Measurements from ENCODE around the gene SMAD6. TPM values are rescaled to one million over a fixed set of nuclear protein-coding genes. Genes with fewer than 3 reads are reported as not detected.
"Not testable (repeated sequence)": the region's sequence is repeated elsewhere in the genome, so short reads cannot be mapped to it uniquely, and the experiment has no call there.

SMAD6 gene
- total RNA-seq, 1 donor: 31.8 TPM

GRCh38 chr15:66755298-66756068 lies 53.4 kb downstream of the SMAD6 start:
- H3K4me3 ChIP-seq (ENCODE audit: insufficient read depth, low read length): no peak overlapping the region
- H2AFZ ChIP-seq (ENCODE audit: low read length): no peak overlapping the region
- H3K27me3 ChIP-seq (ENCODE audit: insufficient read depth, low read length): no peaks in the 10 kb centered on the region
- TF ChIP-seq, protein P1, sequence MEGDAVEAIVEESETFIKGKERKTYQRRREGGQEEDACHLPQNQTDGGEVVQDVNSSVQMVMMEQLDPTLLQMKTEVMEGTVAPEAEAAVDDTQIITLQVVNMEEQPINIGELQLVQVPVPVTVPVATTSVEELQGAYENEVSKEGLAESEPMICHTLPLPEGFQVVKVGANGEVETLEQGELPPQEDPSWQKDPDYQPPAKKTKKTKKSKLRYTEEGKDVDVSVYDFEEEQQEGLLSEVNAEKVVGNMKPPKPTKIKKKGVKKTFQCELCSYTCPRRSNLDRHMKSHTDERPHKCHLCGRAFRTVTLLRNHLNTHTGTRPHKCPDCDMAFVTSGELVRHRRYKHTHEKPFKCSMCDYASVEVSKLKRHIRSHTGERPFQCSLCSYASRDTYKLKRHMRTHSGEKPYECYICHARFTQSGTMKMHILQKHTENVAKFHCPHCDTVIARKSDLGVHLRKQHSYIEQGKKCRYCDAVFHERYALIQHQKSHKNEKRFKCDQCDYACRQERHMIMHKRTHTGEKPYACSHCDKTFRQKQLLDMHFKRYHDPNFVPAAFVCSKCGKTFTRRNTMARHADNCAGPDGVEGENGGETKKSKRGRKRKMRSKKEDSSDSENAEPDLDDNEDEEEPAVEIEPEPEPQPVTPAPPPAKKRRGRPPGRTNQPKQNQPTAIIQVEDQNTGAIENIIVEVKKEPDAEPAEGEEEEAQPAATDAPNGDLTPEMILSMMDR (IDR thresholded peaks at IDR 0.05; ENCODE audit: extremely low read depth, low read depth, low read length): no peak
- H3K4me1 ChIP-seq (ENCODE audit: insufficient read depth, low read length): peaks cover 44% of the 10 kb centered on the region
- H3K27ac ChIP-seq (ENCODE audit: low read depth, low read length): no peak overlapping the region
- no peak for DNase-seq (ENCODE audit: insufficient read length, low spot score, missing footprints)
- peaks cover 6% of the 10 kb centered on the region for H3K9me3 ChIP-seq (ENCODE audit: low read depth, low read length)
- H3K36me3 ChIP-seq (ENCODE audit: insufficient read depth, low read length): peaks cover 35% of the 10 kb centered on the region
- no peak overlapping the region for H3K4me2 ChIP-seq (ENCODE audit: insufficient read depth, low read length)
- H4K20me1 ChIP-seq (ENCODE audit: insufficient read depth, low read length): peaks cover 49% of the 10 kb centered on the region
- H3K79me2 ChIP-seq (ENCODE audit: insufficient read depth, low read length): peaks cover 95% of the 10 kb centered on the region

- peaks cover 93% of the 10 kb centered on the region for H3K79me2 ChIP-seq (ENCODE audit: insufficient read depth, low read length)
- peaks cover 44% of the 10 kb centered on the region for H3K4me1 ChIP-seq (ENCODE audit: insufficient read depth, low read length)
- H3K4me2 ChIP-seq (ENCODE audit: insufficient read depth, low read length): peak overlapping the region; percentile 14
- peaks cover 51% of the 10 kb centered on the region for H4K20me1 ChIP-seq (ENCODE audit: insufficient read depth, low read length)
- H2AFZ ChIP-seq (ENCODE audit: low read length): no peak overlapping the region
- H3K27ac ChIP-seq (ENCODE audit: low read depth, low read length): peak overlapping the region; percentile 13
- DNase-seq (ENCODE audit: insufficient read length, low spot score, missing footprints): no peak
- H3K9me3 ChIP-seq (ENCODE audit: low read depth, low read length): peaks cover 6% of the 10 kb centered on the region
- no peak overlapping the region for H3K4me3 ChIP-seq (ENCODE audit: insufficient read depth, low read length)
- H3K36me3 ChIP-seq (ENCODE audit: insufficient read depth, low read length): peaks cover 33% of the 10 kb centered on the region
- no peaks in the 10 kb centered on the region for H3K27me3 ChIP-seq (ENCODE audit: insufficient read depth, low read length)
- TF ChIP-seq, protein P1 (IDR thresholded peaks at IDR 0.05; ENCODE audit: extremely low read depth, low read depth, low read length): no peak
Observed at GRCh38 chr15:66756295-66756694, 54.3 kb downstream of the SMAD6 start.

GRCh38 chr15:66757030-66757429 lies 55.0 kb downstream of the SMAD6 start:
- peaks cover 44% of the 10 kb centered on the region for H3K4me1 ChIP-seq (ENCODE audit: insufficient read depth, low read length)
- no peak overlapping the region for H3K27ac ChIP-seq (ENCODE audit: low read depth, low read length)
- H3K79me2 ChIP-seq (ENCODE audit: insufficient read depth, low read length): peaks cover 92% of the 10 kb centered on the region
- TF ChIP-seq, protein P1 (IDR thresholded peaks at IDR 0.05; ENCODE audit: extremely low read depth, low read depth, low read length): no peak
- no peaks in the 10 kb centered on the region for H3K27me3 ChIP-seq (ENCODE audit: insufficient read depth, low read length)
- H3K4me2 ChIP-seq (ENCODE audit: insufficient read depth, low read length): no peak overlapping the region
- DNase-seq (ENCODE audit: insufficient read length, low spot score, missing footprints): no peak
- H3K9me3 ChIP-seq (ENCODE audit: low read depth, low read length): peaks cover 6% of the 10 kb centered on the region
- H3K4me3 ChIP-seq (ENCODE audit: insufficient read depth, low read length): no peak overlapping the region
- no peak overlapping the region for H2AFZ ChIP-seq (ENCODE audit: low read length)
- peaks cover 29% of the 10 kb centered on the region for H3K36me3 ChIP-seq (ENCODE audit: insufficient read depth, low read length)
- peaks cover 51% of the 10 kb centered on the region for H4K20me1 ChIP-seq (ENCODE audit: insufficient read depth, low read length)

- H3K27me3 ChIP-seq (ENCODE audit: insufficient read depth, low read length): no peaks in the 10 kb centered on the region
- TF ChIP-seq, protein P1 (IDR thresholded peaks at IDR 0.05; ENCODE audit: extremely low read depth, low read depth, low read length): no peak
- H3K4me2 ChIP-seq (ENCODE audit: insufficient read depth, low read length): no peak overlapping the region
- H3K9me3 ChIP-seq (ENCODE audit: low read depth, low read length): peaks cover 6% of the 10 kb centered on the region
- DNase-seq (ENCODE audit: insufficient read length, low spot score, missing footprints): no peak
- H3K4me1 ChIP-seq (ENCODE audit: insufficient read depth, low read length): peaks cover 48% of the 10 kb centered on the region
- no peak overlapping the region for H2AFZ ChIP-seq (ENCODE audit: low read length)
- peaks cover 29% of the 10 kb centered on the region for H3K36me3 ChIP-seq (ENCODE audit: insufficient read depth, low read length)
- peak overlapping the region; percentile 25 for H3K27ac ChIP-seq (ENCODE audit: low read depth, low read length)
- peaks cover 93% of the 10 kb centered on the region for H3K79me2 ChIP-seq (ENCODE audit: insufficient read depth, low read length)
- H4K20me1 ChIP-seq (ENCODE audit: insufficient read depth, low read length): peaks cover 51% of the 10 kb centered on the region
- no peak overlapping the region for H3K4me3 ChIP-seq (ENCODE audit: insufficient read depth, low read length)
Observed at GRCh38 chr15:66757521-66757920, 55.5 kb downstream of the SMAD6 start.

- peaks cover 24% of the 10 kb centered on the region for H3K36me3 ChIP-seq (ENCODE audit: insufficient read depth, low read length)
- not testable (repeated sequence) for DNase-seq (ENCODE audit: insufficient read length, low spot score, missing footprints); H3K4me3 ChIP-seq (ENCODE audit: insufficient read depth, low read length); H2AFZ ChIP-seq (ENCODE audit: low read length); H3K27me3 ChIP-seq (ENCODE audit: insufficient read depth, low read length); H3K9me3 ChIP-seq (ENCODE audit: low read depth, low read length)
- H4K20me1 ChIP-seq (ENCODE audit: insufficient read depth, low read length): peaks cover 52% of the 10 kb centered on the region
- H3K79me2 ChIP-seq (ENCODE audit: insufficient read depth, low read length): peaks cover 94% of the 10 kb centered on the region
- peak overlapping the region; percentile 25 for H3K27ac ChIP-seq (ENCODE audit: low read depth, low read length)
- peaks cover 54% of the 10 kb centered on the region for H3K4me1 ChIP-seq (ENCODE audit: insufficient read depth, low read length)
- H3K4me2 ChIP-seq (ENCODE audit: insufficient read depth, low read length): peak overlapping the region; percentile 14
Observed at GRCh38 chr15:66758217-66758616, 56.2 kb downstream of the SMAD6 start.

All from osteoblast (primary cell).